ENCODE measurements around the gene VCPKMT. TPM values are rescaled to one million over a fixed set of nuclear protein-coding genes. Genes with fewer than 3 reads are reported as not detected.
A peak's percentile ranks its signal among the peaks of the same experiment; 100 is the strongest.
"Not testable (repeated sequence)": the region's sequence is repeated elsewhere in the genome, so short reads cannot be mapped to it uniquely, and the experiment has no call there.

Gene VCPKMT
- total RNA-seq, 1 experiment from 2014 or later, result 6.8 TPM

GRCh38 chr14:50092006-50092555 lies 24.3 kb downstream of the VCPKMT start:
- no peak for DNase-seq (ENCODE audit: low read depth)

- DNase-seq (ENCODE audit: low read depth), result no peak
Measured at GRCh38 chr14:50091240-50091913, 25.0 kb downstream of the VCPKMT start.

GRCh38 chr14:50089208-50089607 lies 27.2 kb downstream of the VCPKMT start:
- no peak for DNase-seq (ENCODE audit: low read depth)

GRCh38 chr14:50088731-50089130 lies 27.6 kb downstream of the VCPKMT start:
- no peak for DNase-seq (ENCODE audit: low read depth)

GRCh38 chr14:50088117-50088515 lies 28.3 kb downstream of the VCPKMT start:
- DNase-seq (ENCODE audit: low read depth), result no peak

- DNase-seq (ENCODE audit: low read depth), result no peak
Measured at GRCh38 chr14:50087341-50088116, 28.8 kb downstream of the VCPKMT start.

- no peak for DNase-seq (ENCODE audit: low read depth)
Measured at GRCh38 chr14:50086321-50086711, 30.1 kb downstream of the VCPKMT start.

- peak; percentile 89 for DNase-seq (ENCODE audit: low read depth)
Measured at GRCh38 chr14:50085570-50086320, 30.6 kb downstream of the VCPKMT start.

- DNase-seq (ENCODE audit: low read depth), result no peak
Measured at GRCh38 chr14:50084666-50085065, 31.7 kb downstream of the VCPKMT start.

GRCh38 chr14:50083467-50084337 lies 32.7 kb downstream of the VCPKMT start:
- peak; percentile 32 for DNase-seq (ENCODE audit: low read depth)

GRCh38 chr14:50082784-50083466 lies 33.4 kb downstream of the VCPKMT start:
- peak; percentile 34 for DNase-seq (ENCODE audit: low read depth)

- DNase-seq (ENCODE audit: low read depth), result no peak
Measured at GRCh38 chr14:50082308-50082742, 34.0 kb downstream of the VCPKMT start.

- not testable (repeated sequence) for DNase-seq (ENCODE audit: low read depth)
Measured at GRCh38 chr14:50079103-50079502, 37.3 kb downstream of the VCPKMT start.

- DNase-seq (ENCODE audit: low read depth), result not testable (repeated sequence)
Measured at GRCh38 chr14:50073663-50074062, 42.7 kb downstream of the VCPKMT start.

GRCh38 chr14:50072395-50072794 lies 44.0 kb downstream of the VCPKMT start:
- no peak for DNase-seq (ENCODE audit: low read depth)

GRCh38 chr14:50070840-50071548 lies 45.4 kb downstream of the VCPKMT start:
- no peak for DNase-seq (ENCODE audit: low read depth)

GRCh38 chr14:50070230-50070629 lies 46.1 kb downstream of the VCPKMT start:
- no peak for DNase-seq (ENCODE audit: low read depth)

GRCh38 chr14:50069325-50069724 lies 47.0 kb downstream of the VCPKMT start:
- DNase-seq (ENCODE audit: low read depth), result no peak

- DNase-seq (ENCODE audit: low read depth), result no peak
Measured at GRCh38 chr14:50068496-50068895, 47.9 kb downstream of the VCPKMT start.
